C4-2B (cell line): ENCODE measurements around the gene ZNF407.

Experiments
- H3K27ac ChIP-seq: fragments of 450-650 bp; 2 replicates; pipeline ENCODE4 v1.5.1; 2017
- CTCF ChIP-seq: fragments of 450-650 bp; conservative IDR thresholded peaks from 2 replicates; pipeline ENCODE4 v1.5.1; 2017; ENCODE audit warnings: mild to moderate bottlenecking
- ZFX ChIP-seq: fragments of 450-650 bp; IDR thresholded peaks from 2 replicates; pipeline ENCODE4 v1.6.1; 2017

ZNF407 gene

DNA sequence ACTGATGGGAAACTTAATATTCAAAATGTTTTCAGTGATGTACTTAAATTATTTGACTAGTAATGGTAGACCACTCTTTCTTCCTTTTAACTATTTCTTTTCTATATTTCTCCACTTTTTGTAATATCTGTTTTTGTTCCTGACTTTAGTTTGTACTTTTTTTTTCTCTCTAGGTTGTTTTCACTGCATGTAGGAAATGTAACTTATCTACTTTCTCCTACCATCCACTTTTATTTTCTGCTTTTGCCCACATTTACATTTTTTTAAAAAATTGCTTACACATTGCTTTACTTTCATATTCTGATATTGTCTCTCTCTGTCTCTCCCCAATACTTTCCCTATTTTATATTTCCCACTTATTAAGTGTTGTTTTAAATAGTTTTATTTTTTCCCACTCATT, 47.0 kb downstream of the ZNF407 start:
- H3K27ac ChIP-seq = no peak overlapping the region
- TF ChIP-seq ZFX = no peak
- TF ChIP-seq CTCF = no peak

GRCh38 chr18:74645679-74646078, 48.0 kb downstream of the ZNF407 start:
- H3K27ac ChIP-seq = no peak overlapping the region
- TF ChIP-seq ZFX (no peak), CTCF (no peak)

GRCh38 chr18:74651327-74652128, 53.9 kb downstream of the ZNF407 start:
- no peak overlapping the region for H3K27ac ChIP-seq
- TF ChIP-seq ZFX (no peak), CTCF (no peak)

DNA sequence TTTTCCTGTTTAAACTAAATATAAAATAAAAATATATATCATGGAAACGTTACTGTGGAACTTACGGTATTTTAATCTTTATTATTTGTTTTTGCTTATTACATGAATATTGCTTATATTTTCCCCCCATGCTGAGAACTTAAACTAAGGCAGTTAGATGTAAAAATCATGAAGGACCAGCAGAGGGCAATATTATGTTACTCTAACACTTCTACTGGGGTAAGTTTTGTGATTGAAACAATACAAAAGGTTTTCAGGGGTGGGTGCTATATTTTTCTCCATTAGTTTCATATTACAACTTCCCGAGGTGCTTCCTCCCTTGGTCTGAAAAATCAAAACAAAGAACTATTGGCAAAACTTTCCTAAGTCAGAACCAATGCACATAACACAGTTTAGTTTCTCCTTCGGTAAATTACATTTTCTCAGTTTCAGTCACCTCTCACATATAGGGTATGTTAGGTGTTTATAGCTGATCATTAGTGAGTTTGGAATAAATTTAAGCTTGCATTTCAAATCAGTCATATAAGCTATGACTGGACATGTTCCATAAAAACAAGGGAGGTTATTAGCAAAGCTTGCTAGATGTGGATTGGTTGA, 54.8 kb downstream of the ZNF407 start:
- H3K27ac ChIP-seq = no peak overlapping the region
- TF ChIP-seq CTCF = peak; percentile 77
- no peak for TF ChIP-seq ZFX

DNA sequence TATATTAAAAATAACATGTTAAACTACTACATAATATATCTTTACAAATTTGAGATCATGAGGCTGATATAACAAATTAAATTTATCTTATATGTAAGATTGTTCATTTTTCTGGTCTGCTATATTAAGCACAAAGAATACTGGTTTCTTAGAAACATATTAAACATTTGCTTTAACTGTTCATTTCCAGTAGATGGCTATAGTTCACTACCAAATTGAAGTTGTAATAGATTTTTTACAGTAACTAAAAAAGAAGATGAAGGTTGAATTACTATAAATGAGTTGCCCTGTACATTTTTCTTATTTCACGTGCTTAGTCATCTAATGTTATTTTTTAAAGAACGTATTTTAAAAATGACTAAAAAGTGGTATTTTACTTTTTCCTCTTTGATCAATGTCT, 57.0 kb downstream of the ZNF407 start:
- H3K27ac ChIP-seq = no peak overlapping the region
- TF ChIP-seq CTCF (peak; percentile 37), ZFX (no peak)

- H3K27ac ChIP-seq = no peak overlapping the region
- no peak for TF ChIP-seq CTCF
- no peak for TF ChIP-seq ZFX
Observed at GRCh38 chr18:74661008-74661407, 63.3 kb downstream of the ZNF407 start.

GRCh38 chr18:74661691-74662090, 64.0 kb downstream of the ZNF407 start:
- TF ChIP-seq CTCF (no peak), ZFX (no peak)
- H3K27ac ChIP-seq = no peak overlapping the region
